KOPT-K1 (cell line): ENCODE measurements around the gene ADK.
"Not testable (repeated sequence)": the region's sequence is repeated elsewhere in the genome, so short reads cannot be mapped to it uniquely, and the experiment has no call there.

Source experiments
- H3K27ac ChIP-seq: fragments of 200-600 bp; sonication (generic); 2 replicates; pipeline ENCODE4 v1.5.1; 2016; ENCODE audit warnings: antibody characterized with exemption, mild to moderate bottlenecking, low read depth, low read length; ENCODE audit not compliant: poor library complexity, severe bottlenecking
- H3K36me3 ChIP-seq: fragments of 200-600 bp; sonication (generic); 2 replicates; pipeline ENCODE4 v1.5.1; 2017; ENCODE audit warnings: antibody characterized with exemption, mild to moderate bottlenecking, low read length, moderate library complexity; ENCODE audit not compliant: insufficient read depth
- H3K9me3 ChIP-seq: fragments of 200-600 bp; sonication (generic); 2 replicates; pipeline ENCODE4 v1.5.1; 2017; ENCODE audit warnings: antibody characterized with exemption, low read length, mild to moderate bottlenecking; ENCODE audit not compliant: insufficient read depth, poor library complexity, severe bottlenecking

ADK gene

DNA sequence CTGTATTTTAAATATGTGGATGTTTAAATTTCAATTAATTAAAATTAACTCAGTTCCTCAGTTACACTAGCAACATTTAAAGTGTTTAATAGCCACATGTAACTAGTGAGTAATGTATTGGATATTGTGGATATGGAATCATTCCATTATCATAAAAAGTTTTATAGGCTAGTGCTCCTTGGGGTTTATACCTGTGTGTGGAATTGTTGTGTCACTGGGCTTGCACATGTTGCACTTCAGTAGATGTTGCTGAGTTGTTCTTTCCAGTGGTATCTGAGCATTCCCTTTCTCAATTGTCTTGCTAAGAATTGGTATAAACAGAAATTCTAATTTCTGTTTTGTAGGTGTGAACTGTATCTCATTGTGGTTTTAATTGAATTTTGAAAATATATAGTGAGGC lies 113.0 kb downstream of the ADK start:
- Histone ChIP-seq H3K27ac (no peak overlapping the region), H3K36me3 (no peaks in the 10 kb centered on the region), H3K9me3 (no peaks in the 10 kb centered on the region)

DNA sequence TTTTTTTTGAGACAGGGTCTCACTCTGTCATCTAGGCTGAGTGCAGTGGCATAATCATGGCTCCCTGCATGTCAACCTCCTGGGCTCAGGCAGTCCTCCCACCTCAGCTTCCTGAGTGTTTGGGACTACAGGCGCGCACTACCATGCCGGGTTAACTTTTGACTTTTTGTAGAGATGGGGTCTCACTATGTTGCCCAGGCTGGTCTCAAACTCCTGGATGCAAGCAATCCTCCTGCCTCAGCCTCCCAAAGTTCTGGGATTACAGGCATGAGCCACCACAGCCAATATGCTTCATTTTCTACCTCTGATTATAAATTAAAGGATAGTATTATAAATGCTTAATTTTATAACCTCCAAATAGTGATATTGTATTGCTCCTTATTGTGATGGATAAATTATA lies 121.3 kb downstream of the ADK start:
- no peak overlapping the region for H3K27ac ChIP-seq
- no peaks in the 10 kb centered on the region for H3K36me3 ChIP-seq
- H3K9me3 ChIP-seq = no peaks in the 10 kb centered on the region

DNA sequence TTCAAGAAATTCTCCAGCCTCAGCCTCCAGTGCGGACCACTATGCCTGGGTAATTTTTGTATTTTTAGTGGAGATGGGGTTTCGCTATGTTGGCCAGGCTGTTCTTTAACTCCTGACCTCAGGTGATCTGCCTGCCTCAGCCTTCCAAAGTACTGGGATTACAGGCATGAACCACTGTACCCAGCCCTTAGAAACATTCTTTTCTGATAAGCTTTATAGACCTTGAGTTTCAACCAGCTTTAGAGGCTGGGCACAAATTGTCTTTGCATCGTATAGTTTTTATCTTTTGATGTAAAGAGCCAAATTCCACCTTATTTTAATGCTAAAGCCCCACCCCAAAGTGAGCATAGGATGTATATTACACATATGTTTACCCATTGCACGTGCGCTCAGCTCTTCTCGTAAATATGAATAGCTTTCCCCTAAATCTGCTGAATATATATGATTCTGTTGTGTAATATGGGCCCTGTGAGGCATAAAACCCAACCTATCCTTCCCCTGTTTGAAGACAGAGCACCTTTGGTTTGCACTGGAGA lies 124.8 kb downstream of the ADK start:
- Histone ChIP-seq H3K36me3 (no peaks in the 10 kb centered on the region), H3K9me3 (no peaks in the 10 kb centered on the region), H3K27ac (no peak overlapping the region)

GRCh38 chr10:74276416-74276815 lies 125.4 kb downstream of the ADK start:
- no peaks in the 10 kb centered on the region for H3K9me3 ChIP-seq

GRCh38 chr10:74282151-74282847 lies 131.3 kb downstream of the ADK start:
- Histone ChIP-seq H3K9me3 (no peaks in the 10 kb centered on the region), H3K36me3 (no peaks in the 10 kb centered on the region), H3K27ac (no peak overlapping the region)

More at GRCh38 chr10:74276416-74276815, 125.4 kb downstream of the ADK start:
- Histone ChIP-seq H3K36me3 (no peaks in the 10 kb centered on the region), H3K27ac (no peak overlapping the region)

GRCh38 chr10:74282848-74283210 lies 131.8 kb downstream of the ADK start:
- H3K27ac ChIP-seq = no peak overlapping the region
- no peaks in the 10 kb centered on the region for H3K36me3 ChIP-seq
- no peaks in the 10 kb centered on the region for H3K9me3 ChIP-seq

- Histone ChIP-seq H3K9me3 (no peaks in the 10 kb centered on the region), H3K27ac (no peak overlapping the region), H3K36me3 (no peaks in the 10 kb centered on the region)
Measured at GRCh38 chr10:74289188-74289587, 138.2 kb downstream of the ADK start.

- Histone ChIP-seq H3K27ac (no peak overlapping the region), H3K36me3 (no peaks in the 10 kb centered on the region), H3K9me3 (no peaks in the 10 kb centered on the region)
Measured at GRCh38 chr10:74289951-74290350, 138.9 kb downstream of the ADK start.

DNA sequence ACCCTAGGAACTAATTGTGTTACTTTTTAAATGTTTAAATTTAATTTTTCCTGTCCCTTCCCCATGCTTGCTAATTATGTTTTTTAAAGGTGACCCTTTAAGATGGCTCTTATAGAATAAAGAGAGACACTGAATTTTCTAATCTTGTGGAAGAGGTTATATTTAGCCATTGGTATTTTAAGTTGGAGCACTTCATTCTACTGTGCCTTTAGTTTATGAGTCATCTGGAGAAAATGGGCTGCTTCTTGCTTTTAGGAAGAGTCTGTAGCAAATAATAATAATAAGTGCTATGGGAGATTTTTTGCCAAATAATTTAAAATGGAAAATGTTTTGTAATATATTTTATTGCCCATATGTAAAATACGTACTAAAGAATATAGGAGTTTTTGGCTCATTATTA lies 139.7 kb downstream of the ADK start:
- H3K9me3 ChIP-seq = no peaks in the 10 kb centered on the region
- no peak overlapping the region for H3K27ac ChIP-seq
- H3K36me3 ChIP-seq = no peaks in the 10 kb centered on the region

GRCh38 chr10:74292871-74293427 lies 141.9 kb downstream of the ADK start:
- no peaks in the 10 kb centered on the region for H3K9me3 ChIP-seq
- no peaks in the 10 kb centered on the region for H3K36me3 ChIP-seq
- no peak overlapping the region for H3K27ac ChIP-seq

DNA sequence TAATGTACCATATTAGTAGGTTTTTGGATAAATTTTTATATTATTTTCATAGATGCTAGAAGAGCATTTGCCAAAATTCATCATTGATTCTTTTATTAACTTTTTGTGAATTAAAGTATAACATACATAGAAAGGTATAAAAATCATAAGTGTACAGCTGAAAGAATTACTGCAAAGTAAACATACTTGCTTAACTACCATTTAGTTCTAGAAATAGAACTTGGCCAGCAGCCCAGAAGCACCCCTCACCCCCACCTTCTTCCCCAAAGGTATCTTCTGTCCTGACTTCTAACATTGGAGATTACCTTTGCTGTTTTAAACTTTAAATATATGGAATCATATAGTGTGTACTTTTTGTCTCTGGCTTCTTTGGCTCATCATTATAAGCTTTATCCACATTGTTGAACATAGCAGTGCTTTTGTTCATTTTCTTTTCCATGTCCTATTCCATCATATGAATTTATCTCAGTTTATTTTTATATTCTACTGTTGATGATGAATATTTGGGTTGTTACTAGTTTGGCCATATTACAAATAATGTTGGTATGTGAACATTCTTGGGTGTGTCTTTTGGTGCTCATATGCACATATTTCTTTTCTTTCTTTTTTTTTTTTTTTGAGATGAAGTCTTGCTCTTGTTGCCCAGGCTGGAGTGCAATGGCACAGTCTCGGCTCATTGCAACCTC lies 142.8 kb downstream of the ADK start:
- H3K27ac ChIP-seq = no peak overlapping the region
- no peaks in the 10 kb centered on the region for H3K36me3 ChIP-seq
- H3K9me3 ChIP-seq = no peaks in the 10 kb centered on the region

DNA sequence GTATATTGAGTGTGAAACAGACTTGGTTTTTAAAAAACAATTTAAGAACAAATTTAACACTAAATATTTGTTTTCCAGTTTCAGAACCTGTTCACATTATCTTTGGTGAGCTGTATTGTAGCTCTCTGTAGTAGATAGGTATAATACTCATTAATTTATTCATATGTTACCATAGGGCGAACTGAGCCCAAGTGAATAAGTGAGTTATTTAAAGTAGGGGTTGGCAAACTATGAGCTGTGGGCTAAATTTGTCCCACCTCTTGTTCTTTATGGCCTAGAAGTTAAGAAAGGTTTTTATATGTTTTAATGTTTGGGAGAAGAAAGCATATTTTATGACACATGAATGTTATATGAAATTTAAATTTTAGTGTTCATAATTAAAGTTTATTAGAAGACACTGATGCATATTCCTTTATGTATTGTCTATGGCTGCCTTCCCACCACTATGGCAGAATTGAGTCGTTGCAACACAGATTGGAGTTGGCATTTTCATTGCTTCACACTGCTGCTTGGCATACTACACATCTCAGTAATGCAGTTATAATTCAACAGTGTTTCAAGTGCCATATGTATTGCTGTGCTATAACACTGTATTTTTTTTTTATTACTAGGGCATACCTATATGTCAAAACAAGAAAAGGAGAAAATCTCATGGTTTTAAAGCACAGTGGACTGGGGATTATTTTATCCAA lies 146.5 kb downstream of the ADK start:
- H3K27ac ChIP-seq = no peak overlapping the region
- no peaks in the 10 kb centered on the region for H3K36me3 ChIP-seq
- no peaks in the 10 kb centered on the region for H3K9me3 ChIP-seq

GRCh38 chr10:74300074-74300621 lies 149.1 kb downstream of the ADK start:
- not testable (repeated sequence) for H3K9me3 ChIP-seq, H3K27ac ChIP-seq, H3K36me3 ChIP-seq

DNA sequence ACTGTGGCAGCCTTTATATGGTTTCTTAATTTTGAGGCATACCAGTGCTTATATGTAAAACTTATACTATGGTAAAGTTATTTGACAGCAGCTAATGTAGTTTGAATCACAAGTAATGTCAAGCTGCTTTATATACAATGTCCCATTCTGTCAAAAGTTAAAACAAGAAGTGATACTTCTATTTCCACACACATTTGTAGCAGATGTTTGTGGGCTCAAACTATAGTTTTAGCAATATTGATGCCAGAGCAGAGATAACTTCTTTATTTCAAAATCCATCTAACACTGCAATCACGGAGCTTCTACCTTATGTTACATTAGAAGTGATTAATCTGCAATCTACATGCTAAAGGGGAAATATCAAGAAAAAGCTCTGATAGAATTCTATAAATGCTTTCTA lies 149.6 kb downstream of the ADK start:
- Histone ChIP-seq H3K36me3 (no peaks in the 10 kb centered on the region), H3K9me3 (no peaks in the 10 kb centered on the region), H3K27ac (no peak overlapping the region)

DNA sequence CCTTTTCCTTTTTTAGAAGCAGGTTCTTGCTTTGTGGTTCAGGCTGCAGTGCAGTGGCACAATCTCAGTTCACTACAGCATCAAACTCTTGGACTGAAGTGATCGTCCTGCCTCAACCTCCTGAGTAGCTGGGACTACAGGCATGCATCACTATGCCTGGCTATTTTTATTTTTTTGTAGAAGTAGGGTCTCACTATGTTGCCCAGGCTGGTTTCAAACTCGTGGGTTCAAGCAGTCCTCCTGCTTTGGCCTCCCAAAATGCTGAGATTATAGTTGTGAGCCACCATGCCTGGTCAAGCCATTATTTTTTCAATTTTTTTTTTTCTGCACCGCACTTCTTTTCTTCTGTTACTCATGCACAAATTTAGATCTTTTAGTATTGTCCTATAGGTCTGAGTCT lies 154.7 kb downstream of the ADK start:
- H3K27ac ChIP-seq = no peak overlapping the region
- no peaks in the 10 kb centered on the region for H3K9me3 ChIP-seq
- no peaks in the 10 kb centered on the region for H3K36me3 ChIP-seq
